ENCODE data around the gene CARD19.

CARD19 gene

DNA sequence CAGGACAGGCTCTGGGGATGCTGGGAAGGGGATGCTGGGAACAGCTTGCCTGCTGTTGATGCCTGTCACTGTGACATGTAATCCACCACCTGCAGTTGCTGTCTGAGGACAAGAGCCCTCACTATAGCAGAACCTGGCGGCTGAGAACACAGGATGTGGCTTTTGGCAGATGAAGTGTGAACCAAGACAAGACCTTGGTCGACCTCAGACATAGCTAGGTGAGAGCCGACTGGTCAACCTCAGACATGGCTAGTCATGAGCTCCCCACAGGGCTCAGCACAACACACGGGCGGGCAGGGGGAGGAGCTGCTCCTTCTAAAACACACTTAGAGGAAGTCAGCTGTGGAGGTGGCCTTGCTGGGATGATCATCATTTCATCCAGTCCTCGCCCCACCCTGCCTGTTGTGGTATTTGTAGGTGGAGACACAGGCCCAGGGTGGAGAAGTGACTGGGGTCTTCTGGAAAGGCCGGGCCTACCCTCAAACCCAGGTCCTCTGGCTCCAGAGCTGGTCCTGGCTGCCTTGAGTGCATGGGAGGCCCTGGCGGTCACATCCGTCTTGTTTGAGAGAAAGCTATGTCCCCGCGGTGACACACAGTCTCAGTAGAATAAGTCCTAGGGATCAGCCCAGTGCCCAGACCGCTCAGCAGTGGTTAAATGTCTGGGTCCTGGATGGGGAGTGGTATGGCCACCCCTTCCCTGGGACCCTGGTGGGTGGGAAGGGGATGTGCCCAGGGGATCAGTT is 31.5 kb upstream of the CARD19 start:
- DNase-seq: no peak

DNA sequence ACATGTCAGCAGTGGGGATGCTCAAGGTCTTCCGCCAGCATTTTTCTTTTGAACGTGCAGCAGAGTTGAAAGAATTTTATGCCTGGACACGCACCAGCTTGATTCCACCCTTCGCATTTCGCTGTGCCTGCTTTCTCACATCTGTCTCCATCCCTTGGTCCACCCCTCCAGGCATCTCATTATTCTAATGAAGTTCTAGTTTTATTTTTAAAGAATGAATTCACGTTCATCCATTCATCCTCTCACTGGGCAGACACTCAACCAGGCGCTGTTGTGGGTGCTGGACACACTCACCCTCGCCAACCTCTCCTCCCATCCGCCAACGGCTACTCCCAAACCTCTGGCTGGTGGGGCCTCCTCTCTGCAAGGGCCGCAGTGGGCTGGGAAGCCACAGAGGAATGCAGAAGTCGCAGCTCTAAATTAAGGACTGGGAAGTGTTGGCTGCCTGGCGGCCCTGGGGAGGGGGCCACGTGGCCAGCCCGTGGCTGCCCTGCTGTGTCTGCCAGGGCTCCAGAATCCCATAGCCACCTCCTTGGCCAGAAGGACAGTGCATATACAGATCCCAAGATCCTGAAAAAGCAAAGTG is 30.8 kb upstream of the CARD19 start:
- DNase-seq: no peak

- DNase-seq: no peak
Measured at GRCh38 chr9:93066978-93067603, 28.9 kb upstream of the CARD19 start.

DNA sequence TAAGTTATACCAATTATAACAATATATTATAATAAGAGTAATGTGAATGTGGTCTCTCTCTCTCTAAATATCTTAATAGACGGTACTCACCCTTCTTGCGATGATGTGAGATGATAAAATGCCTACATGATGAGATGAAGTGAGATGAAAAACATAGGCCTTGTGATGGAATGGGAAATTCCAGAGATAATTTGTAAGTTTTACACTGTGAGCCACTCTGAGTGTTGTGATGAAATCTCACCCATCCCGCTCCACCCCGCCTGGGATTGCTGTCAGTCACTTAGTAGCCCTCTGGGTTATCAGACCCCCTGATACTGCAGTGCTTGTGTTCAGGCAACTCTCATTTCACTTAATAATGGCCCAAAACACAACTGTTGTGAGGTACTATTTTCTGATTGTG is 27.1 kb upstream of the CARD19 start:
- no peak for DNase-seq

DNA sequence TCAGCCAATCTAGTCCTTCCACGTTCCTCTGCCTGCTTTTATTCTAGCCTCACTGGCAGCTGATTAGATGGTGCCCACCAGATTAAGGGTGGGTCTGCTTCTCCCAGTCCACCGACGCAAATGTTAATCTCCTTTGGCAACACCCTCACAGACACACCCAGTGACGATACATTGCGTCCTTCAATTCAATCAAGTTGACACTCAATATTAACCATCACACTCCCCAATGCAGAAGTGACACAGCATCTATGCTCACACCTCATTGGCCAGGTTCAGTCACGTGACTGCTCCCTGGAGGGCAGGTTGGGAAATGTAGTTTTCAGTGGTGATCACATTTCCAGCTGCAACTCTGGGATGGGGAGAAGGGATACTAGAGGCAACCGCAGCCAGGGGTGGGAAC is 24.6 kb upstream of the CARD19 start:
- peak; percentile 2 for DNase-seq

- no peak for DNase-seq
Measured at GRCh38 chr9:93072383-93072795, 23.6 kb upstream of the CARD19 start.

- DNase-seq: no peak
Measured at GRCh38 chr9:93076101-93076791, 19.8 kb upstream of the CARD19 start.

- no peak for DNase-seq
Measured at GRCh38 chr9:93076792-93077128, 19.3 kb upstream of the CARD19 start.

- no peak for DNase-seq
Measured at GRCh38 chr9:93077367-93077766, 18.6 kb upstream of the CARD19 start.

DNA sequence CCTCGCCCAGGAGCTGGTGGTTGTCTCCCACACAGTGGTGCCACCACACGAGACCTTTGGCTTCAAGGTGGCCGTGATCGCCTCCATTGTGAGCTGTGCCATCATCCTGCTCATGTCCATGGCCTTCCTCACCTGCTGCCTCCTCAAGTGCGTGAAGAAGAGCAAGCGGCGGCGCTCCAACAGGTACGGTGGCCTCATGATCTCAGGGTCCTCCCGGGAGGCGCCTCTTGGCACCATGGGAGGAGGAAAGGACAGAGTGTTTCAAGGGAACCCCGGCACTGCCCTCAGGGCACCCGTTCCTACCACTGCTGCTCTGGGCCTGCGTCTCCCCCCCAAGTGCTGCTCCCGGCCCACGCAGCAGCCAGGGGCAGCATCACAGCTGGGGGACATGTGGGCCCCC is 18.2 kb upstream of the CARD19 start:
- no peak for DNase-seq

DNA sequence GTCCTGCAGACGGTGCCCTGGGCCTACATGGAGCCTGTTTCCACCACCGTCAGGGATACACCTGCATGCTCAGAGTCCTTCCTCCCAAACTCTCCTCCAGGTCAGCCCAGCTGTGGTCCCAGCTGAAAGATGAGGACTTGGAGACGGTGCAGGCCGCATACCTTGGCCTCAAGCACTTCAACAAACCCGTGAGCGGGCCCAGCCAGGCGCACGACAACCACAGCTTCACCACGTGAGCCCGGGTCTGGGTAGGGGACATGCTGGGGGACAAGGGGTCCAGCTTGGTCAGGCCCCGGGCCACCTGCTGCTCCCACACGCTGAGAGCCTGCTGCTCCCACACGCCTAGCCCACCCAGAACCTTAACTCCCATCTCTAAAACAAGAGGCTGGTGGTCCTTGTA is 16.6 kb upstream of the CARD19 start:
- no peak for DNase-seq

DNA sequence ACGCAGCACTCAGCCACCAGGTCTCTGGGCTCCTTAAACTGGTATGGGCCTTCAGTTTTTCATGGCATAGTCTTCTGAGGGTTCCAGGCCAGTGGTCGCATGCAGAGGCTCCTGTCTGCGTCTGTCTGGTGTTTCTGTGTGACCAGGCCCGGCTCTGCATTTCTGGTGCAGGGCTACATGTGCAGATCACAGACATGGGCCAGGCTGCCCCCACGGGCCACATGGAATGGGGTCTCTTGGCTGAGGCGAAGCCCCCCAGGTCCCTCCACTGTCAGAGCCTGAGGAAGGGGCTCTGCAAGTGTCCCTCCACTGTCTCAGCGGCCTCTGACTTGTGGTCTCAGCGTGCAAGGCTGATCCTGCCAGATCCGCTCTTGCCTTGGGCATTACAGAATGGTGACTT is 15.6 kb upstream of the CARD19 start:
- DNase-seq: no peak

DNA sequence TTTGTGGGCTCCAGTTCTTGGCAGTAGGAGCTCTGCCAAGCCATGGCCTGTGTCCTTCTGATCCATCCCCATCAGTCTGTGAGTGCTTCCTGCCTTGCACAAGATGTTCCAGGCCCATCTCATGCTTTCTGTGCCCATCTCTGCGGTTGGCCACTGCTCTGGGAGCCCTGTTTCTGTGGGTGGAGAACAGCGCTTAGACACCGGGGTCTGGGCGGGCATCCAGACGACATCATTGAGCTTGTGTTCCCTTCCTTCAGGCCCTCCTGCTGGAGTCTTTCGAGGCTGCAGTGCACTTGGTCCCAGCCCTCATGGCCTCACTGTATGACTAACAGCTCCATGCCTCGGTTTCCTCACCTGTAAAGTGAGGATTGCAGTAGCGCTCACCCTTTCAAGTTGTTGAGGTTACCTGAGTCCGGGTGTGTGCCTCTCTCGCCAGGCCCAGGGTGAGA is 14.9 kb upstream of the CARD19 start:
- DNase-seq: no peak

- no peak for DNase-seq
Measured at GRCh38 chr9:93081931-93082330, 14.1 kb upstream of the CARD19 start.

DNA sequence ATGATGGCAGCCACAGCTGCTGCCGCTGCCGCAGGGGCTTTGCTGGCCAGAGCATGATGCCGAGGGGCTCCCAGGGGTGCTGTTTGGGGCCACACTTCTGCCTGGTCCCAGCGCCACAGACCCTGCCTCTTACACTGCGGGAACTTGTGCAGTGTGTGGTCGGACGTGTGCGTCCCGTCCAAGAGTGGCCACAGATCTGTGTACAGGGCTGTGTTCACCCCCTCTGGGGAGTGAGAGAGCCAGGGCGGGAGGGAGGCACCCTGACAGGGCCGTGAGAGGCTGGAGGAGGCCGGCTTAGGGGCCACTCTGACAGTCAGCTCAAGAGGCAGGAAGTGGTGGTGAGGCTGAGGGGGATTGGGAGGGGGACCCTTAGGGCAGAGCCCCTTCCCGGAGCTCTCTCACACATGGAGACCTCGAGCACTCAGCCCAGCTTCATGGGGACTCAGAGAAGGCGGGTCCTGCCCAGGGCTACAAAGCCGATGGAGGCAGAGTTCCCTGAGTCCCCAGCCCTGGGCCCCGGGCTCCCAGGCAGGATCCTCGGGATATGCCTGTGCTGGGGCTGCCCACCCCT is 13.1 kb upstream of the CARD19 start:
- no peak for DNase-seq

DNA sequence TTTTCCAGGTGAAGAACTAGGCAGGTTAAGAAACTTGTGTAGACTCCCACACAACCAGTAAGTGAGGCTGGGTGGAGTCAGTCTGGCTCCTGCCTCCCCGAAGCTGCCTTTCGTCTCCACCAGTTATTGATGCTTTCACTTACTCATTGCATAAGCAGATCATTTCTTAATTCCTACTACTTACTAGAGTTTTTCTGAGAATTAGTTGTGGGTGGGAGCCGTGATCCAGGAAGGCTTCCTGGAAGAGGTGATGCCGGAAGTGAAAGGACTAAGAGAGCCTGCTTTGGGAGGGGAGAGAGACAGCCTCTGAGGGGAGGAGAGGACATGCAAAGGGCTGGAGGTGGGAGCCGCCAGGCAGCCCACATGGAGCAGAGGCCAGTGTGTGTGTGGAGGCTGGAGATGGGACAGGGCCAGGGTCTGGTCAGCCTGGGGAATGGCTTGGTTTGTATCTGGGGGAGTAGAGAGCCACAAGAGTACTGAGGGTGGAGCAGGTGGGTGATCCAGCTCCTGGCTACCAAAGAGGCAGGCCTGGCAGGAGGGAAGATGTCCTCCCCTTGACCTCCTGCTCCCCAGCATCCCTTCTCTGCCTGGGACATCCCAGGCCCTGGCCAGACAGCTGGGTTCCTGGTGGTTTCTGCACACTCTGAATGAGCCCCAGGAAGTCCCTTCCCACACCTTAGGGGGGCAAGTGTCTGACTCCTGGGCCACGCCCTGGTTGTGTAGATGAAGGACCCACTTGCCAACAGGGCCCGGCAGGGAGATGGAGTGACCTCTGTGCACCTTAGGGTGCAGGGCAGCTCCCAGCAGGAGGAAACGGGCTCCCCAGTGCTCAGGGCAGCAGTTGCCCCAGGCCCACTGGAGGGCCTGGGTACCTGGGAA is 12.2 kb upstream of the CARD19 start:
- DNase-seq: no peak

- no peak for DNase-seq
Measured at GRCh38 chr9:93084471-93084881, 11.5 kb upstream of the CARD19 start.

GRCh38 chr9:93085676-93086075 is 10.3 kb upstream of the CARD19 start:
- no peak for DNase-seq

DNA sequence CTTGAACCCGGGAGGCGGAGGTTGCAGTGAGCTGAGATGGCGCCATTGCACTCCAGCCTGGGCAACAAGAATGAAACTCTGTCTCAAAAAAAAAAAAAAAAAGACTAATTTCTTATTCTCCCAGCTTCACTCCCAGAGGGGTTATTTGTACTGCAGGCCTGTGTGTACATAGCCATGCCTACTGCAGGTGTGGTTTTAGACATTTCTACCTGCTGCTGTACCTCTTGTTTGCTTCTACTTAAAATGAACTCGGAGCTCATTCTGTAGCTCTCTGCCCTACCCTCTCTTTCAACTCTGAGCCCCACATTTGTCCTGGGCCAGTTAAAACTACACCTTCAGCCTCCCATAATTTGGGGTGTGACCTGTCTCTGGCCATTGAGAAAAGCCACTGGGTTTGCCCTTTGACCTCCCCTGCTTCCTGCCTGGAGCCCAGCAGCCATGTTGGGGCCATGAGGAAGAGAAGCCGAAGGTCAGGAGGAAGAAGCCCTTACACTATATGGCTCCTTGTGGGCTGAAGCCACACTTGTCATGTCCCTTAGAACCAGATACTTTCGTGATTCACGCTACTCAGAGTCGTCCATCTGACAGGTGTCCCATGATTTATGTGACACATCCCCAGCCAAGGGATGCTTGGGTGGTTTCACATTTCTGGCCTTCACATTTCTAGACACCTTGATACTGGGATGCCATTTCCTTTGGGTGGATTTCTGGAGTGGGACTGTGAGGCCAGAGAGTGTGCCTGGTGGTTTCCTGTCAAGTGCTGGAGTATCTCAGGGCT is 9.4 kb upstream of the CARD19 start:
- no peak for DNase-seq

DNA sequence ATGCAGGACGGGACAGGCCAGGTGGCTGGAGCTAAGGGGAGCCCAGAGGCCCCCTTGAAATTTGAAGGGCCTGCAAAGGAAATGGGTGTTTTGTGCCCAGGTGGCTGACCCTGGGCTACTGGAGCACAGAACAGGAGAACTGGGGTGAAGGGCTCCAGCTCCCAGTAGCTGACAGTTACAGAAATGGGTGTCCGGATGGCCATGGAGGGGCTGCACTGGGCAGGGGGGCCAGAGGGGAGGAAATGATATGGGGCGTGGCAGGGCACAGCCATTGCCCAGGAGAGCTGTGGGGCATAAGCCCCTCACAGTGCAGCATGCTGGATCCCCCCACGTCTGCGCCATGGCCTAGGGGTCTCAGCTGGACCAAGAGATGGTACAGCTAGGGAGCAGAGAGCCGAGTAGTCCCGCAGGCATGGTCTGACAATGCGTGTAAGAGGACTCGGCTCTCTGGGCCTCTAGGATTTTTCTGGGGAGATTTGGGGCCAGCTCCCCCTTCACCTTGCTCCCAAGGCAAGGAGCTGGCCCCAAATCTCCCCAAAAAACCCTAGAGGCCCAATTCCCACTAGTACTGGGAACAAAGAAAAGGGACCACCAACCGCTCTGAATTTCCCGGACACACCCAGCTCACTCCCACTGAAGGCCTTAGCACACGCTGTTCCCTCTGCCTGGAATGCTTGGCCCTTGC is 7.9 kb upstream of the CARD19 start:
- no peak for DNase-seq

DNA sequence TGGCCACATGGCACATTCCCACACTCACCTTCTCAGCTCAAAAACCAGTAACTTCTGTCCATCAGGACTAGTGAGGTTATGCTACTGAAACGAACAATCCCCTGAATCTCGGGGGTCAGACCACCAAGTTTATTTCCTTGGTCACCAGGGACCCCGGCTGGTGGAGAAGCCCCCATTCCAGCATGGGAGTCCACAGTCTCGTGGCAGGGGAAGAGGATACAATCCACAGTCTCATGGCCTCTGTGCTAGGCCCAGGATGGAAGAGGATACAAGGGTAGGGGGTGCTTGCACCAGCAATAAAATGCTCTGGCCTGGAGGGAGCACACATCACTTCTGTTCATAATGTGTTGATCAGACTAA is 7.4 kb upstream of the CARD19 start:
- DNase-seq: no peak

All from NCI-H526 treated with DMSO at 0.1 percent for 48 hours (cell line).